HEK293T (cell line): Measurements from ENCODE around the gene MAML2.

Experiments used
- CTCF ChIA-PET: fragments of 350-600 bp; formaldehyde crosslinking; extraction: SDS; loops from one replicate; lab custom pipeline; 2021; ENCODE audit warnings: antibody characterized with exemption, inconsistent platforms; lab: Yijun Ruan, JAX
- POLR2A ChIA-PET: fragments of 350-600 bp; formaldehyde crosslinking; extraction: SDS; loops from one replicate; lab custom pipeline; 2020; ENCODE audit warnings: antibody characterized with exemption, inconsistent platforms; lab: Yijun Ruan, JAX
- DNase-seq: peaks from one replicate; pipeline ENCODE4 v3.0.0; 2012; ENCODE audit warnings: mixed read lengths; ENCODE audit errors: extremely low spot score
- ARNT ChIP-seq: fragments of 450-650 bp; IDR thresholded peaks from 2 replicates; pipeline ENCODE4 v1.6.1; 2017; ENCODE audit warnings: mild to moderate bottlenecking
- BHLHE40 ChIP-seq: fragments of 450-650 bp; IDR thresholded peaks from 2 replicates; pipeline ENCODE4 v1.6.1; 2016; ENCODE audit warnings: mild to moderate bottlenecking, moderate library complexity, borderline replicate concordance
- CTBP1 ChIP-seq: fragments of 450-650 bp; IDR thresholded peaks from 2 replicates; pipeline ENCODE4 v1.6.1; 2016; ENCODE audit warnings: borderline replicate concordance
- ELF4 ChIP-seq: fragments of 450-650 bp; IDR thresholded peaks from 2 replicates; pipeline ENCODE4 v1.6.1; 2017; ENCODE audit warnings: antibody characterized with exemption
- FOXA1 ChIP-seq: fragments of 450-650 bp; IDR thresholded peaks from 2 replicates; pipeline ENCODE4 v1.6.1; 2016; ENCODE audit warnings: mild to moderate bottlenecking
- FOXK2 ChIP-seq: fragments of 450-650 bp; IDR thresholded peaks from 2 replicates; pipeline ENCODE4 v1.6.1; 2016; ENCODE audit warnings: mild to moderate bottlenecking
- FOXM1 ChIP-seq: fragments of 450-650 bp; IDR thresholded peaks from 2 replicates; pipeline ENCODE4 v1.6.1; 2017; ENCODE audit warnings: mild to moderate bottlenecking, borderline replicate concordance
- HDGF ChIP-seq: fragments of 450-650 bp; IDR thresholded peaks from 2 replicates; pipeline ENCODE4 v1.6.1; 2017; ENCODE audit warnings: antibody characterized with exemption, borderline replicate concordance
- L3MBTL2 ChIP-seq: fragments of 450-650 bp; conservative IDR thresholded peaks from 2 replicates; pipeline ENCODE4 v1.6.1; 2016; ENCODE audit warnings: mild to moderate bottlenecking
- LEF1 ChIP-seq: fragments of 450-650 bp; IDR thresholded peaks from 2 replicates; pipeline ENCODE4 v1.6.1; 2017; ENCODE audit warnings: mild to moderate bottlenecking, borderline replicate concordance
- NFRKB ChIP-seq: fragments of 450-650 bp; IDR thresholded peaks from 2 replicates; pipeline ENCODE4 v1.6.1; 2016; ENCODE audit warnings: mild to moderate bottlenecking, moderate library complexity
- SP1 ChIP-seq: fragments of 450-650 bp; IDR thresholded peaks from 2 replicates; pipeline ENCODE4 v1.6.1; 2017
- SUZ12 ChIP-seq: fragments of 450-650 bp; IDR thresholded peaks from 2 replicates; pipeline ENCODE4 v1.6.1; 2016; ENCODE audit warnings: mild to moderate bottlenecking
- TARDBP ChIP-seq: fragments of 450-650 bp; IDR thresholded peaks from 2 replicates; pipeline ENCODE4 v1.6.1; 2016
- ZNF384 ChIP-seq: fragments of 450-650 bp; IDR thresholded peaks from 2 replicates; pipeline ENCODE4 v1.6.1; 2016
- TF ChIP-seq, protein P1 (sequence below): fragments of 450-650 bp; IDR thresholded peaks from 2 replicates; pipeline ENCODE4 v1.6.1; 2016

The MAML2 gene

GRCh38 chr11:96149743-96150555 lies 193.0 kb downstream of the MAML2 start:
- TF ChIP-seq NFRKB: no peak
- TF ChIP-seq ARNT: no peak
- TF ChIP-seq ZNF384: no peak
- TF ChIP-seq BHLHE40: no peak
- no peak for TF ChIP-seq TARDBP
- TF ChIP-seq LEF1: no peak
- no peak for TF ChIP-seq CTBP1
- no peak for TF ChIP-seq FOXK2
- TF ChIP-seq L3MBTL2: no peak
- TF ChIP-seq FOXM1: no peak
- no peak for TF ChIP-seq ELF4
- no peak for TF ChIP-seq FOXA1
- no peak for TF ChIP-seq SP1
- no peak for TF ChIP-seq HDGF
- TF ChIP-seq SUZ12: no peak
- TF ChIP-seq, protein P1, sequence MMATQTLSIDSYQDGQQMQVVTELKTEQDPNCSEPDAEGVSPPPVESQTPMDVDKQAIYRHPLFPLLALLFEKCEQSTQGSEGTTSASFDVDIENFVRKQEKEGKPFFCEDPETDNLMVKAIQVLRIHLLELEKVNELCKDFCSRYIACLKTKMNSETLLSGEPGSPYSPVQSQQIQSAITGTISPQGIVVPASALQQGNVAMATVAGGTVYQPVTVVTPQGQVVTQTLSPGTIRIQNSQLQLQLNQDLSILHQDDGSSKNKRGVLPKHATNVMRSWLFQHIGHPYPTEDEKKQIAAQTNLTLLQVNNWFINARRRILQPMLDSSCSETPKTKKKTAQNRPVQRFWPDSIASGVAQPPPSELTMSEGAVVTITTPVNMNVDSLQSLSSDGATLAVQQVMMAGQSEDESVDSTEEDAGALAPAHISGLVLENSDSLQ: no peak
- DNase-seq: no peak
- ChIA-PET CTCF (no interaction called here), POLR2A (no interaction called here)

- DNase-seq: no peak
- TF ChIP-seq SP1 (no peak), FOXK2 (no peak), NFRKB (no peak), LEF1 (no peak), SUZ12 (no peak), BHLHE40 (no peak)
- TF ChIP-seq, protein P1: no peak
- POLR2A ChIA-PET: no interaction called here
- CTCF ChIA-PET: no interaction called here
Measured at GRCh38 chr11:96147906-96148486, 195.0 kb downstream of the MAML2 start.

DNA sequence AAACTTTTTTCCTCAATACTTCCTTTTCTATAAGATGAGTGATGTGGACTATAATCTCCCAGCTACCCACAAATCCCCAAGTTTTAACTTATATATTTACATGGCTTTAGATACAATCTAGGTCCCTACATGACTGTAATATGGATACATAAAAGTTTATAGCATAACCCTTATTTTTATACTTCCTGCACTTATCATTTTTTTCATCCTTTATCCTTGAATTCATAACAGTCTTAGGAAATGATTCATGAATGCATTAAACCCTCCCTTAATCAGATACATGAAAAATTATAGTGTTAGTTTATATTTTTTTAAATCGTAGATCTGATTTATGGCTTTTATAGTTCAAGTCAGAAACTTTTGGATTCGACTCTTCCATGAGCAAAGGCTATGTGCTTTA lies 195.8 kb downstream of the MAML2 start:
- ChIA-PET POLR2A (no interaction called here), CTCF (interaction anchor here (0.7 kb wide), 1 partner anchor 8 kb away, joined by 3 read pairs; no protein-coding TSS in a partner anchor)

GRCh38 chr11:96146765-96147164 lies 196.2 kb downstream of the MAML2 start:
- CTCF ChIA-PET: interaction anchor here (0.7 kb wide), 1 partner anchor 9 kb away, joined by 3 read pairs; no protein-coding TSS in a partner anchor
- TF ChIP-seq BHLHE40 (no peak), HDGF (no peak), FOXK2 (no peak), L3MBTL2 (no peak), SP1 (no peak), LEF1 (no peak), ELF4 (no peak), NFRKB (no peak), FOXM1 (no peak), TARDBP (no peak), CTBP1 (no peak), ARNT (no peak), SUZ12 (no peak)
- TF ChIP-seq, protein P1: no peak
- POLR2A ChIA-PET: no interaction called here
- DNase-seq: no peak

More for the DNA sequence above, 195.8 kb downstream of the MAML2 start:
- DNase-seq: no peak
- TF ChIP-seq SP1 (no peak), FOXK2 (no peak), L3MBTL2 (no peak), ZNF384 (no peak), FOXA1 (no peak)

GRCh38 chr11:96145163-96145585 lies 197.8 kb downstream of the MAML2 start:
- ChIA-PET CTCF (no interaction called here), POLR2A (no interaction called here)
- TF ChIP-seq ZNF384: no peak
- no peak for TF ChIP-seq ARNT
- TF ChIP-seq, protein P1: no peak
- no peak for TF ChIP-seq FOXK2
- TF ChIP-seq HDGF: no peak
- no peak for TF ChIP-seq L3MBTL2
- no peak for TF ChIP-seq NFRKB
- TF ChIP-seq FOXM1: no peak
- TF ChIP-seq SUZ12: no peak
- no peak for TF ChIP-seq LEF1
- TF ChIP-seq ELF4: no peak
- TF ChIP-seq TARDBP: no peak
- no peak for TF ChIP-seq BHLHE40
- no peak for TF ChIP-seq CTBP1
- TF ChIP-seq SP1: no peak
- no peak for TF ChIP-seq FOXA1
- DNase-seq: no peak
